HEK293 (cell line): Measurements from ENCODE around the gene KLC4.

Experiments used
- CTCF ChIA-PET: fragments of 350-600 bp; formaldehyde crosslinking; extraction: SDS; loops from one replicate; lab custom pipeline; 2021; ENCODE audit warnings: antibody characterized with exemption; lab: Yijun Ruan, JAX
- POLR2A ChIA-PET: fragments of 300-600 bp; formaldehyde crosslinking; extraction: SDS; loops from one replicate; lab custom pipeline; 2020; ENCODE audit warnings: antibody characterized with exemption, inconsistent platforms; lab: Yijun Ruan, JAX
- H3K27ac ChIP-seq: fragments of 200-500 bp; sonication (Bioruptor generic); 2 replicates; pipeline ENCODE4 v1.5.1; 2014; ENCODE audit warnings: low read depth, low read length, control low read depth, inconsistent platforms; ENCODE audit errors: extremely low read depth
- H3K36me3 ChIP-seq, 2 experiments: fragments of 200-500 bp in 1 of 2; sonication (Bioruptor generic) in 1 of 2; 1 replicate in 1 of 2; 2 replicates in 1 of 2; pipeline ENCODE4 v1.5.1; 2014 to 2017; ENCODE audit warnings: inconsistent platforms in 2 of 2, low read length in 2 of 2; ENCODE audit not compliant: control insufficient read depth in 2 of 2, insufficient read depth in 1 of 2
- H3K4me1 ChIP-seq: fragments of 200-500 bp; sonication (Bioruptor generic); 2 replicates; pipeline ENCODE4 v1.5.1; 2014; ENCODE audit warnings: mild to moderate bottlenecking, low read length, inconsistent platforms; ENCODE audit not compliant: control insufficient read depth, insufficient read depth
- H3K4me3 ChIP-seq: 2 replicates; pipeline ENCODE4 v1.5.1; 2011; ENCODE audit warnings: low read depth, mild to moderate bottlenecking, control low read depth, low read length, moderate library complexity
- H3K9me3 ChIP-seq: fragments of 200-500 bp; sonication (Bioruptor generic); 2 replicates; pipeline ENCODE4 v1.5.1; 2014; ENCODE audit warnings: low read depth, low read length, inconsistent platforms; ENCODE audit not compliant: control insufficient read depth, insufficient read depth
- GLIS1 ChIP-seq: fragments of 450-650 bp; formaldehyde crosslinking; IDR thresholded peaks from 2 replicates; pipeline ENCODE4 v1.5.1; 2016; ENCODE audit warnings: missing biosample characterization, missing genetic modification characterization
- MEIS1 ChIP-seq: sonication (generic); formaldehyde crosslinking; IDR thresholded peaks from 2 replicates; pipeline ENCODE4 v1.8.1; 2022; ENCODE audit warnings: missing genetic modification reagents, mild to moderate bottlenecking, borderline replicate concordance
- WT1 ChIP-seq: fragments of 450-650 bp; formaldehyde crosslinking; IDR thresholded peaks from 2 replicates; pipeline ENCODE4 v1.5.1; 2016; ENCODE audit warnings: missing biosample characterization, missing genetic modification characterization
- ZNF157 ChIP-seq: fragments of 450-650 bp; formaldehyde crosslinking; IDR thresholded peaks from 2 replicates; pipeline ENCODE4 v1.5.1; 2016; ENCODE audit warnings: missing biosample characterization, missing genetic modification characterization
- ZNF211 ChIP-seq: fragments of 450-650 bp; formaldehyde crosslinking; IDR thresholded peaks from 2 replicates; pipeline ENCODE4 v1.5.1; 2016; ENCODE audit warnings: low read depth, missing biosample characterization, missing genetic modification characterization
- ZNF214 ChIP-seq: fragments of 450-650 bp; formaldehyde crosslinking; IDR thresholded peaks from 2 replicates; pipeline ENCODE4 v1.5.1; 2017; ENCODE audit warnings: missing biosample characterization, mild to moderate bottlenecking, missing genetic modification characterization, borderline replicate concordance
- ZNF311 ChIP-seq: fragments of 450-650 bp; formaldehyde crosslinking; IDR thresholded peaks from 2 replicates; pipeline ENCODE4 v1.5.1; 2017; ENCODE audit warnings: missing biosample characterization, missing genetic modification characterization, borderline replicate concordance
- ZNF324 ChIP-seq: fragments of 450-650 bp; formaldehyde crosslinking; IDR thresholded peaks from 2 replicates; pipeline ENCODE4 v1.5.1; 2016; ENCODE audit warnings: missing biosample characterization, missing genetic modification characterization
- ZNF391 ChIP-seq: fragments of 450-650 bp; formaldehyde crosslinking; IDR thresholded peaks from 2 replicates; pipeline ENCODE4 v1.5.1; 2016; ENCODE audit warnings: low read depth, missing biosample characterization, missing genetic modification characterization, borderline replicate concordance
- ZNF555 ChIP-seq: fragments of 450-650 bp; formaldehyde crosslinking; conservative IDR thresholded peaks from 2 replicates; pipeline ENCODE4 v1.5.1; 2017; ENCODE audit warnings: missing biosample characterization, mild to moderate bottlenecking, missing genetic modification characterization, inconsistent platforms
- ZNF558 ChIP-seq: fragments of 450-650 bp; formaldehyde crosslinking; IDR thresholded peaks from 2 replicates; pipeline ENCODE4 v1.5.1; 2016; ENCODE audit warnings: missing biosample characterization, missing genetic modification characterization
- ZNF837 ChIP-seq: fragments of 450-650 bp; formaldehyde crosslinking; IDR thresholded peaks from 2 replicates; pipeline ENCODE4 v1.5.1; 2016; ENCODE audit warnings: missing biosample characterization, missing genetic modification characterization
- ZSCAN23 ChIP-seq: fragments of 450-650 bp; formaldehyde crosslinking; IDR thresholded peaks from 2 replicates; pipeline ENCODE4 v1.5.1; 2016; ENCODE audit warnings: missing biosample characterization, missing genetic modification characterization
- ZSCAN30 ChIP-seq: fragments of 450-650 bp; IDR thresholded peaks from 2 replicates; pipeline ENCODE4 v1.5.1; 2018; ENCODE audit warnings: missing biosample characterization, mild to moderate bottlenecking, missing genetic modification characterization, moderate library complexity
- TF ChIP-seq, protein P1 (sequence below): fragments of 450-650 bp; formaldehyde crosslinking; IDR thresholded peaks from 2 replicates; pipeline ENCODE4 v1.5.1; 2017; ENCODE audit warnings: missing biosample characterization, missing genetic modification characterization
- TF ChIP-seq, protein P2 (sequence below): fragments of 450-650 bp; formaldehyde crosslinking; IDR thresholded peaks from 2 replicates; pipeline ENCODE4; 2016; ENCODE audit warnings: missing biosample characterization, missing genetic modification characterization
- TF ChIP-seq, protein P3 (sequence below): fragments of 450-650 bp; formaldehyde crosslinking; IDR thresholded peaks from 2 replicates; pipeline ENCODE4 v1.5.1; 2016; ENCODE audit warnings: missing biosample characterization, missing genetic modification characterization, borderline replicate concordance
- TF ChIP-seq, protein P4 (sequence below): fragments of 450-650 bp; formaldehyde crosslinking; IDR thresholded peaks from 2 replicates; pipeline ENCODE4 v1.5.1; 2016; ENCODE audit warnings: missing biosample characterization, missing genetic modification characterization, low read depth
- TF ChIP-seq, protein P5 (sequence below): fragments of 450-650 bp; formaldehyde crosslinking; IDR thresholded peaks from 2 replicates; pipeline ENCODE4 v1.5.1; 2016; ENCODE audit warnings: missing biosample characterization, missing genetic modification characterization

Gene KLC4

DNA sequence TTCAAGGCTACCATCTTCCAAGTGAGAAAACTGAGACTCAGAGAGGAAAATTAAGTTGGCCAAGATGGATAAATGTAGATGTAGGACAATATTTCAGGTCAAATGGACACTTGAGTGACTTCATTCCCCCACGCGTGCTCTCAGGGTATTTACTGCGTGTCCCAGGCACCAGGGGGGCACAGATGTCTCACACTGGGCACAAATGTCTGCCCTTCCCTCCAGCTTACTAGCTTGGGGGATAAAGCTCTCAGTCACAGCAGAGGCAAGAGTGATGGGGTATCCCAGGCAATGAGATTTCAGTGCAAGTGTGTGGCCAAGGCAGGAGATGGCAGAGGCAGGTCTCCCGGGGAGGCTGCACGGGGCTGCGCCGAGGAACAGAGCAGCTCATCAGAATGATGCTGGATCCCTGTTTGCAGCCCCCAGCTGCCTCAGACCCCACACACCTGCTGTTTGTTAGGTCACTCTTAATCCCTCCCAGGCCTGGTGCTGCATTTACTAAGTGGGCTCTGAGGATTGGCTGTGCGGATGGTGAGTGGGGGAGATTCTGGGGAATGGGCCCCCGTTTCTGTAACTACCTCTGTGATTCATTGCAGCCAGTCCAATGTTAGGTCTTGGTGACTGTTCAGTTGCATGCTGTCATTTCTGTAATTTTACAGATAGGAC, 60.8 kb downstream of the KLC4 start:
- no peaks in the 10 kb centered on the region for H3K9me3 ChIP-seq
- TF ChIP-seq ZNF837 (no peak), MEIS1 (CRISPR knock-in tag) (no peak), GLIS1 (peak; percentile 39), ZSCAN23 (tag by site-specific recombination) (no peak), ZNF391 (tag by site-specific recombination) (no peak), ZNF311 (tag by site-specific recombination) (no peak), ZNF555 (tag by site-specific recombination) (no peak)
- TF ChIP-seq, protein P1, sequence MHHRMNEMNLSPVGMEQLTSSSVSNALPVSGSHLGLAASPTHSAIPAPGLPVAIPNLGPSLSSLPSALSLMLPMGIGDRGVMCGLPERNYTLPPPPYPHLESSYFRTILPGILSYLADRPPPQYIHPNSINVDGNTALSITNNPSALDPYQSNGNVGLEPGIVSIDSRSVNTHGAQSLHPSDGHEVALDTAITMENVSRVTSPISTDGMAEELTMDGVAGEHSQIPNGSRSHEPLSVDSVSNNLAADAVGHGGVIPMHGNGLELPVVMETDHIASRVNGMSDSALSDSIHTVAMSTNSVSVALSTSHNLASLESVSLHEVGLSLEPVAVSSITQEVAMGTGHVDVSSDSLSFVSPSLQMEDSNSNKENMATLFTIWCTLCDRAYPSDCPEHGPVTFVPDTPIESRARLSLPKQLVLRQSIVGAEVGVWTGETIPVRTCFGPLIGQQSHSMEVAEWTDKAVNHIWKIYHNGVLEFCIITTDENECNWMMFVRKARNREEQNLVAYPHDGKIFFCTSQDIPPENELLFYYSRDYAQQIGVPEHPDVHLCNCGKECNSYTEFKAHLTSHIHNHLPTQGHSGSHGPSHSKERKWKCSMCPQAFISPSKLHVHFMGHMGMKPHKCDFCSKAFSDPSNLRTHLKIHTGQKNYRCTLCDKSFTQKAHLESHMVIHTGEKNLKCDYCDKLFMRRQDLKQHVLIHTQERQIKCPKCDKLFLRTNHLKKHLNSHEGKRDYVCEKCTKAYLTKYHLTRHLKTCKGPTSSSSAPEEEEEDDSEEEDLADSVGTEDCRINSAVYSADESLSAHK: peak; percentile 50; the same call in 1 of the 2 replicates
- TF ChIP-seq, protein P2, sequence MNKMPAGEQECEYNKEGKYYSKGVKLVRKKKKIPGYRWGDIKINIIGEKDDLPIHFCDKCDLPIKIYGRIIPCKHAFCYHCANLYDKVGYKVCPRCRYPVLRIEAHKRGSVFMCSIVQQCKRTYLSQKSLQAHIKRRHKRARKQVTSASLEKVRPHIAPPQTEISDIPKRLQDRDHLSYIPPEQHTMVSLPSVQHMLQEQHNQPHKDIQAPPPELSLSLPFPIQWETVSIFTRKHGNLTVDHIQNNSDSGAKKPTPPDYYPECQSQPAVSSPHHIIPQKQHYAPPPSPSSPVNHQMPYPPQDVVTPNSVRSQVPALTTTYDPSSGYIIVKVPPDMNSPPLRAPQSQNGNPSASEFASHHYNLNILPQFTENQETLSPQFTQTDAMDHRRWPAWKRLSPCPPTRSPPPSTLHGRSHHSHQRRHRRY (tag by site-specific recombination): no peak
- TF ChIP-seq, protein P3, sequence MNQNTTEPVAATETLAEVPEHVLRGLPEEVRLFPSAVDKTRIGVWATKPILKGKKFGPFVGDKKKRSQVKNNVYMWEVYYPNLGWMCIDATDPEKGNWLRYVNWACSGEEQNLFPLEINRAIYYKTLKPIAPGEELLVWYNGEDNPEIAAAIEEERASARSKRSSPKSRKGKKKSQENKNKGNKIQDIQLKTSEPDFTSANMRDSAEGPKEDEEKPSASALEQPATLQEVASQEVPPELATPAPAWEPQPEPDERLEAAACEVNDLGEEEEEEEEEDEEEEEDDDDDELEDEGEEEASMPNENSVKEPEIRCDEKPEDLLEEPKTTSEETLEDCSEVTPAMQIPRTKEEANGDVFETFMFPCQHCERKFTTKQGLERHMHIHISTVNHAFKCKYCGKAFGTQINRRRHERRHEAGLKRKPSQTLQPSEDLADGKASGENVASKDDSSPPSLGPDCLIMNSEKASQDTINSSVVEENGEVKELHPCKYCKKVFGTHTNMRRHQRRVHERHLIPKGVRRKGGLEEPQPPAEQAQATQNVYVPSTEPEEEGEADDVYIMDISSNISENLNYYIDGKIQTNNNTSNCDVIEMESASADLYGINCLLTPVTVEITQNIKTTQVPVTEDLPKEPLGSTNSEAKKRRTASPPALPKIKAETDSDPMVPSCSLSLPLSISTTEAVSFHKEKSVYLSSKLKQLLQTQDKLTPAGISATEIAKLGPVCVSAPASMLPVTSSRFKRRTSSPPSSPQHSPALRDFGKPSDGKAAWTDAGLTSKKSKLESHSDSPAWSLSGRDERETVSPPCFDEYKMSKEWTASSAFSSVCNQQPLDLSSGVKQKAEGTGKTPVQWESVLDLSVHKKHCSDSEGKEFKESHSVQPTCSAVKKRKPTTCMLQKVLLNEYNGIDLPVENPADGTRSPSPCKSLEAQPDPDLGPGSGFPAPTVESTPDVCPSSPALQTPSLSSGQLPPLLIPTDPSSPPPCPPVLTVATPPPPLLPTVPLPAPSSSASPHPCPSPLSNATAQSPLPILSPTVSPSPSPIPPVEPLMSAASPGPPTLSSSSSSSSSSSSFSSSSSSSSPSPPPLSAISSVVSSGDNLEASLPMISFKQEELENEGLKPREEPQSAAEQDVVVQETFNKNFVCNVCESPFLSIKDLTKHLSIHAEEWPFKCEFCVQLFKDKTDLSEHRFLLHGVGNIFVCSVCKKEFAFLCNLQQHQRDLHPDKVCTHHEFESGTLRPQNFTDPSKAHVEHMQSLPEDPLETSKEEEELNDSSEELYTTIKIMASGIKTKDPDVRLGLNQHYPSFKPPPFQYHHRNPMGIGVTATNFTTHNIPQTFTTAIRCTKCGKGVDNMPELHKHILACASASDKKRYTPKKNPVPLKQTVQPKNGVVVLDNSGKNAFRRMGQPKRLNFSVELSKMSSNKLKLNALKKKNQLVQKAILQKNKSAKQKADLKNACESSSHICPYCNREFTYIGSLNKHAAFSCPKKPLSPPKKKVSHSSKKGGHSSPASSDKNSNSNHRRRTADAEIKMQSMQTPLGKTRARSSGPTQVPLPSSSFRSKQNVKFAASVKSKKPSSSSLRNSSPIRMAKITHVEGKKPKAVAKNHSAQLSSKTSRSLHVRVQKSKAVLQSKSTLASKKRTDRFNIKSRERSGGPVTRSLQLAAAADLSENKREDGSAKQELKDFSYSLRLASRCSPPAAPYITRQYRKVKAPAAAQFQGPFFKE (tag by site-specific recombination): no peak
- no peak overlapping the region for H3K27ac ChIP-seq
- no peaks in the 10 kb centered on the region for H3K36me3 ChIP-seq
- peaks cover 6% of the 10 kb centered on the region for H3K4me1 ChIP-seq
- no peak overlapping the region for H3K4me3 ChIP-seq
- POLR2A ChIA-PET: interaction anchor here (2.4 kb wide), 1 partner anchor 44 kb away, joined by 15 read pairs; the partner anchor contains the start of gene PTK7
- CTCF ChIA-PET: interaction anchor here (0.6 to 1.1 kb wide), 2 partner anchors 19 to 20 kb away, joined by 3 read pairs; no protein-coding TSS in a partner anchor

DNA sequence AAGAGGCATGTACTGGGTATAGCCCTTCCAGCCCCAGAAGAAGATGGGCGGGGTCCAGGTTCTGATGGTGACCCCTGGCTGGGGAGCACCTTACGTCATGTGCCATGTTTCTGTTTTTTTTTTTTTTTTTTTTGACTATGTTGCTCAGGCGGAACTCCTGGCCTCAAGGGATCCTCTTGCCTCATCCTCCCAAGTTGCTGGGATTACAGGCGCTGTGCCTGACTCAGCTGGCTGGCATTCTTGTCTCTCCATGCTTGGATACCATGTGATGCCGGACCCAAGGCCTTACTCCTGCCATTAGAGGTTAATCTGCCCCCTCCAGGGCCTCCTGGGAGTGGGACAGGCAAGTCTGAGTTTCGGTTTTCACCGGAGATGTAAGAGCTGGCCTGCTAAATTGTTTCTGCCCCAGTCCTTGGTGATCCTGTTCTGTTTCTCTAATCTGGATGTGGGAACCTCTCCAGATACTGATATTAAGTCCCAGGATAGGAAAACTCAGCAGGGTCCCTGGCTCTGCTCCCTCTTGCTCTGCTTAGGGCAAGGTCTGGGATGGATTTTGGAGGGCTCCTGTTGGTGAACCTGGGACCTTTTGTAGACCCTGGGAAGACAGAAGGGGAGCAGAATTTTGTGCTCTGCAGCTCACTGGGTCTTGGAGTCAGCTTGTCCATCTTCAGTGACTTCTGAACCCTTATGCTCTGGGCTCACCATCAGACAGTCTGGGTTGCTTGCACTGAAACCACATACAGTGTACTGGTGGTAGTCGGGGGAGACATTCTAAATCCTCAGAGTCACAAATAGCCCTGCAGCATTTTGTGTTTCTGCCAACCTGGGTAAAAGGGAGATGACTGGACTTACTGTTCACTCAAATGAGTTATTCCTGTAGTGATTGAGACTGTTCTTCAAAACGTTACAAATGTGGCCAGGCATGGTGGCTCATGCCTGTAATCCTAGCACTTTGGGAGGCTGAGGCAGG, 61.8 kb downstream of the KLC4 start:
- no peak overlapping the region for H3K27ac ChIP-seq
- no peaks in the 10 kb centered on the region for H3K36me3 ChIP-seq
- no peaks in the 10 kb centered on the region for H3K9me3 ChIP-seq
- POLR2A ChIA-PET: interaction anchor here (2.4 kb wide), 1 partner anchor 45 kb away, joined by 15 read pairs; the partner anchor contains the start of gene PTK7
- H3K4me3 ChIP-seq: no peak overlapping the region
- peaks cover 6% of the 10 kb centered on the region for H3K4me1 ChIP-seq
- CTCF ChIA-PET: interaction anchor here (0.6 to 1.0 kb wide), 4 partner anchors 18 to 86 kb away, joined by 3 to 8 read pairs (median 3); partner anchors contain the start of gene PTK7
- TF ChIP-seq WT1 (tag by site-specific recombination) (peak; percentile 49; the same call in 1 of the 2 replicates), ZNF157 (no peak), ZNF324 (tag by site-specific recombination) (peak; percentile 64; the same call in 1 of the 2 replicates), ZNF214 (tag by site-specific recombination) (no peak), ZNF558 (tag by site-specific recombination) (no peak), ZSCAN30 (tag by site-specific recombination) (no peak), ZNF211 (tag by site-specific recombination) (no peak)
- TF ChIP-seq, protein P4, sequence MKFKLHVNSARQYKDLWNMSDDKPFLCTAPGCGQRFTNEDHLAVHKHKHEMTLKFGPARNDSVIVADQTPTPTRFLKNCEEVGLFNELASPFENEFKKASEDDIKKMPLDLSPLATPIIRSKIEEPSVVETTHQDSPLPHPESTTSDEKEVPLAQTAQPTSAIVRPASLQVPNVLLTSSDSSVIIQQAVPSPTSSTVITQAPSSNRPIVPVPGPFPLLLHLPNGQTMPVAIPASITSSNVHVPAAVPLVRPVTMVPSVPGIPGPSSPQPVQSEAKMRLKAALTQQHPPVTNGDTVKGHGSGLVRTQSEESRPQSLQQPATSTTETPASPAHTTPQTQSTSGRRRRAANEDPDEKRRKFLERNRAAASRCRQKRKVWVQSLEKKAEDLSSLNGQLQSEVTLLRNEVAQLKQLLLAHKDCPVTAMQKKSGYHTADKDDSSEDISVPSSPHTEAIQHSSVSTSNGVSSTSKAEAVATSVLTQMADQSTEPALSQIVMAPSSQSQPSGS: 0 out of 2 replicates have a peak, but pooled peaks have one; percentile 3
- TF ChIP-seq, protein P5, sequence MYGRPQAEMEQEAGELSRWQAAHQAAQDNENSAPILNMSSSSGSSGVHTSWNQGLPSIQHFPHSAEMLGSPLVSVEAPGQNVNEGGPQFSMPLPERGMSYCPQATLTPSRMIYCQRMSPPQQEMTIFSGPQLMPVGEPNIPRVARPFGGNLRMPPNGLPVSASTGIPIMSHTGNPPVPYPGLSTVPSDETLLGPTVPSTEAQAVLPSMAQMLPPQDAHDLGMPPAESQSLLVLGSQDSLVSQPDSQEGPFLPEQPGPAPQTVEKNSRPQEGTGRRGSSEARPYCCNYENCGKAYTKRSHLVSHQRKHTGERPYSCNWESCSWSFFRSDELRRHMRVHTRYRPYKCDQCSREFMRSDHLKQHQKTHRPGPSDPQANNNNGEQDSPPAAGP (tag by site-specific recombination): 0 out of 2 replicates have a peak, but pooled peaks have one; percentile 21
